Adrenal gland (tissue), 12 donors: ENCODE data around the gene FGL2. TPM values are rescaled to one million over a fixed set of nuclear protein-coding genes. Genes with fewer than 3 reads are reported as not detected.

Experiments
- DNase-seq, 7 donors: peaks; one replicate each; pipeline ENCODE4 v3.0.0-alpha.2; 2019 to 2020
- H3K27ac ChIP-seq, 5 donors: fragments of 200-600 bp; sonication (generic) in 4 of 5; 1 replicate in 3 of 5; 2 replicates in 2 of 5; pipeline versions ENCODE4 v1.5.1 to v1.8.0; 2016 to 2020; ENCODE audit warnings: mild to moderate bottlenecking in 1 of 5
- H3K27me3 ChIP-seq: fragments of 200-600 bp; 2 replicates; pipeline ENCODE4 v1.8.0; 2021
- H3K36me3 ChIP-seq, 2 donors: fragments of 200-600 bp; replicated peaks in 1 of 2; 1 replicate in 1 of 2; 2 replicates in 1 of 2; pipeline versions ENCODE4 v1.5.1 to v1.8.0; 2018 to 2022
- H3K4me1 ChIP-seq, 2 donors: fragments of 200-600 bp; replicated peaks in 1 of 2; 1 replicate in 1 of 2; 2 replicates in 1 of 2; pipeline versions ENCODE4 v1.5.1 to v1.8.0; 2018 to 2021
- H3K4me3 ChIP-seq, 4 donors: fragments of 200-600 bp; sonication (generic) in 3 of 4; one replicate each; pipeline ENCODE4 v1.5.1; 2016 to 2018
- H3K9me3 ChIP-seq, 3 donors: fragments of 200-600 bp; sonication (generic) in 1 of 3; replicated peaks in 1 of 3; 1 replicate in 2 of 3; 2 replicates in 1 of 3; pipeline versions ENCODE4 v1.5.1 to v1.8.0; 2016 to 2021
- POLR2A ChIP-seq, 2 donors: fragments of 450-650 bp; IDR thresholded peaks; one replicate each; pipeline ENCODE4 v1.6.1; 2017; ENCODE audit warnings: antibody characterized with exemption in 2 of 2, mild to moderate bottlenecking in 2 of 2, moderate library complexity in 1 of 2
- WGBS, 4 donors: extraction: QIAGEN DNeasy Blood & Tissue Kit in 2 of 4; methylation state at CpG; one replicate each; pipeline versions ENCODE4 v1.1.5 to v1.1.7; 2013 to 2017; 5-methylcytosine and 5-hydroxymethylcytosine counted together
- intact Hi-C, 2 donors: fragments of 100-400 bp; cut with DNase I; formaldehyde crosslinking; loops; one replicate each; pipeline versions ENCODE4 v1.14.1 to v1.15.0; 2022 to 2023
- polyA plus RNA-seq, 3 donors: library from polyadenylated mRNA; stranded (reverse); fragments of 200-250 nt in 2 of 3; fragments of 350-450 nt in 1 of 3; fragmentation: Illumina TruSeq in 1 of 3; extraction: RNeasy Lipid Tissue Mini Kit (QIAGEN cat#74804) in 1 of 3; gene quantifications; one replicate each; pipeline ENCODE4 v1.2.3, GENCODE V29; 2013 to 2014
- total RNA-seq, 9 donors: library from RNA; depleted of rRNA in 4 of 9; stranded (reverse); fragments of >200 nt in 4 of 9; fragments of 120-200 nt in 1 of 9; fragmentation: NEBNext Ultra II Directional in 1 of 9; extraction: Animal tissue kit (Norgen Biotek cat#: 25700) in 1 of 9; gene quantifications; one replicate each; pipeline versions ENCODE4 v1.1.0 to v1.2.4, GENCODE V29; 2013 to 2023
- TF ChIP-seq, protein P1 (sequence below), 6 experiments: fragments of 450-650 bp in 4 of 6; fragments of 200-600 bp in 2 of 6; sonication (generic) in 1 of 6; IDR thresholded peaks; 1 replicate in 5 of 6; 2 replicates in 1 of 6; pipeline versions ENCODE4 v1.5.1 to v1.8.0; 2016 to 2021; ENCODE audit warnings: antibody characterized with exemption in 6 of 6, mild to moderate bottlenecking in 2 of 6, moderate library complexity in 1 of 6
- donor health status: healthy with polysubstance abuse.
- donor health status: Bipolar disorder and iron deficiency.
- donor health status: DM: yes; HTN: yes; CAD: no.
- donor health status: DM: no; HTN: no; CAD: no.
- donor health status: DM: no; HTN: no; CAD: no.
- donor health status: DM: yes; HTN: yes; CAD: no.

Gene FGL2
- total and polyA plus RNA-seq, 12 donors: 4.8 to 71.7 (median 21.2) TPM

DNA sequence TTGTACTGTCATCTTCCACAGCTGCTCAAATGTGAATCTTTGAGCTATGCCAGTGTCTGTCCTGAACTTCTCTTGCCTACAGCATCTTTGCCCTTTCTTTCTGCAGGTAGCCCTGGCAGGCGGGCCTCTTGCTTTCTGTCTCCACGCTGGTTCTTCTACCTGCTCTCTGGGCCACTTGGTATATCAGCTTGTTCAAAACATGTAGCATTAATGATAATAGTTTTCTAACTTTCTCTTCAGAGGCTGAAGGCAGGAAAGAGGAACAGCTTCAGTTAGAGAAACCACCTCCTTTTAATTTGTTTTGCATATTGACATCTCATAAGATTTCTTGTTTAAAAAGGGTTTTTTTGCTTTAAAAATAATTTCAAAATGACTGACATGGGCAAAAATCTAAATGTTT is 923 bp upstream of the FGL2 start:
- no peak overlapping the region for H3K27ac ChIP-seq
- intact Hi-C loops: no loop called here
- no peaks in the 10 kb centered on the region for H3K27me3 ChIP-seq
- no peaks in the 10 kb centered on the region for H3K9me3 ChIP-seq
- no peak for DNase-seq
- TF ChIP-seq POLR2A (IDR thresholded peaks at IDR 0.05): no peak
- TF ChIP-seq, protein P1, sequence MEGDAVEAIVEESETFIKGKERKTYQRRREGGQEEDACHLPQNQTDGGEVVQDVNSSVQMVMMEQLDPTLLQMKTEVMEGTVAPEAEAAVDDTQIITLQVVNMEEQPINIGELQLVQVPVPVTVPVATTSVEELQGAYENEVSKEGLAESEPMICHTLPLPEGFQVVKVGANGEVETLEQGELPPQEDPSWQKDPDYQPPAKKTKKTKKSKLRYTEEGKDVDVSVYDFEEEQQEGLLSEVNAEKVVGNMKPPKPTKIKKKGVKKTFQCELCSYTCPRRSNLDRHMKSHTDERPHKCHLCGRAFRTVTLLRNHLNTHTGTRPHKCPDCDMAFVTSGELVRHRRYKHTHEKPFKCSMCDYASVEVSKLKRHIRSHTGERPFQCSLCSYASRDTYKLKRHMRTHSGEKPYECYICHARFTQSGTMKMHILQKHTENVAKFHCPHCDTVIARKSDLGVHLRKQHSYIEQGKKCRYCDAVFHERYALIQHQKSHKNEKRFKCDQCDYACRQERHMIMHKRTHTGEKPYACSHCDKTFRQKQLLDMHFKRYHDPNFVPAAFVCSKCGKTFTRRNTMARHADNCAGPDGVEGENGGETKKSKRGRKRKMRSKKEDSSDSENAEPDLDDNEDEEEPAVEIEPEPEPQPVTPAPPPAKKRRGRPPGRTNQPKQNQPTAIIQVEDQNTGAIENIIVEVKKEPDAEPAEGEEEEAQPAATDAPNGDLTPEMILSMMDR (IDR thresholded peaks at IDR 0.05): no peak
- H3K4me1 ChIP-seq: peaks cover 0 to 4% of the 10 kb centered on the region in 2 donors
- H3K4me3 ChIP-seq: no peak overlapping the region
- WGBS, 4 donors: 85 to 91% (median 88%) methylated on average over 2 of the region's 2 CpGs
- H3K36me3 ChIP-seq: no peaks in the 10 kb centered on the region

- peak overlapping the region in 1 of 4 donors; percentile 11 for H3K4me3 ChIP-seq
- 74 to 84% (median 78%) methylated on average over 4 of the region's 4 CpGs for WGBS, 4 donors
- intact Hi-C loops: no loop called here
- no peaks in the 10 kb centered on the region for H3K27me3 ChIP-seq
- H3K4me1 ChIP-seq: peaks cover 0 to 4% of the 10 kb centered on the region in 2 donors
- TF ChIP-seq, protein P1 (IDR thresholded peaks at IDR 0.05): no peak
- no peak for TF ChIP-seq POLR2A (IDR thresholded peaks at IDR 0.05)
- no peaks in the 10 kb centered on the region for H3K9me3 ChIP-seq
- H3K36me3 ChIP-seq: no peaks in the 10 kb centered on the region
- DNase-seq: no peak
- no peak overlapping the region for H3K27ac ChIP-seq
Measured at GRCh38 chr7:77197141-77197540, 2.5 kb downstream of the FGL2 start.

DNA sequence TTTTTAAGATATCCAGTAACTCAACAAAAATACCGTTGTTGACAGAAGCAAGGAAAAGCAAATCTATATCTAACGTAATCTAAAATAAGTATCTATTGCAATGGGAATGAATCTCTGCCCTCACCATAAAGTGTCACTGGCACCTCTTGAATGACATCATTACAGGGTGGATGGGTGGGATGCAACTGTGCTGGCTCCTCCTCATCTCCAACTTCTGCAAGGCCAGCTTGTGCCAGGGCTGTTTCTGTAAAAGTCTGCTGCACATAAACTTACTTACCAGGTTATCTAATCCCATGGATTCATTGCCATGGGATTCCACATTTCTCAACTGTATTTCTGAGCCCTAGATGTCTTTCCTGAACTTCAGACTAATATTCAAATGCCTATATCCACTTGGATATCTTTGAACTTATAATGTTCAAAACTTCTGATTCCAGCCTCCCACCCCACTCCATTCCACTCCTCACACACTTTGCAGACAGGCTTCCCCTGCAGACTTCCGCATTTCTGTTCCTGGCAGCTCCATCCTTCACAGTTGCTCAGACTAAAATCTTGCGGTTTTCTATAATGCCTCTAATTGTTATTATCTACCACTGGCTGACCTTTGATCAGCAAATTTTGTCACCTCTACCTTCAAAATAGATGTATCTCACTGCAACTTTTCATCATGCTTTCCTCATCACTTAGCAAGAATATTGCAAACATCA is 10.7 kb downstream of the FGL2 start:
- Histone ChIP-seq H3K27me3 (no peaks in the 10 kb centered on the region), H3K27ac (no peak overlapping the region), H3K4me3 (no peak overlapping the region), H3K4me1 (peaks cover 11 to 17% of the 10 kb centered on the region in 2 donors), H3K36me3 (no peaks in the 10 kb centered on the region), H3K9me3 (no peaks in the 10 kb centered on the region)
- DNase-seq: no peak
- intact Hi-C loops: no loop called here
- TF ChIP-seq, protein P1 (IDR thresholded peaks at IDR 0.05): no peak
- TF ChIP-seq POLR2A (IDR thresholded peaks at IDR 0.05): no peak
- WGBS, 4 donors: 80 to 86% (median 84%) methylated on average over 4 of the region's 4 CpGs

DNA sequence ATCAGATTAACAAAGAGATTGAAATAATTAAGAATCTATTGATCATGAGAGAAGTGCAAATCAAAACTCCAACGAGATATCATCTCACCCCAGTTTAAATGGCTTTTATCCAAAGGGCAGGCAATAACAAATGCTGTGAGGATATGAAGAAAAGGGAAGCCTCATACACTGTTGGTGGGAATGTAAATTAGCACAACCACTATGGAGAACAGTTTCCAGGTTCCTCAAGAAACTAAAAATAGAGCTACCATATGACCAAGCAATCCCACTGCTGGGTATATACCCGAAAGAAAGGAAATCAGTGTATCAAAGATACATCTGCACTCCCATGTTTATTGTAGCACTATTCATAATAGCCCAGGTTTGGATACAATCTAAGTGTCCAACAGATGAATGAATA is 13.8 kb downstream of the FGL2 start:
- TF ChIP-seq POLR2A (IDR thresholded peaks at IDR 0.05): no peak
- TF ChIP-seq, protein P1 (IDR thresholded peaks at IDR 0.05): no peak
- no peaks in the 10 kb centered on the region for H3K27me3 ChIP-seq
- H3K27ac ChIP-seq: no peak overlapping the region
- H3K4me3 ChIP-seq: no peak overlapping the region
- peaks cover 11 to 17% of the 10 kb centered on the region in 2 donors for H3K4me1 ChIP-seq
- DNase-seq: no peak
- intact Hi-C loops: no loop called here
- H3K9me3 ChIP-seq: no peaks in the 10 kb centered on the region
- 76 to 83% (median 78%) methylated on average over 2 of the region's 2 CpGs for WGBS, 4 donors
- no peaks in the 10 kb centered on the region for H3K36me3 ChIP-seq
